H1 (cell line): ENCODE measurements around the gene PCDH9.

Experiments used
- CBX5 ChIP-seq: fragments of 300-800, 300-1000 bp; sonication (generic); IDR thresholded peaks from 2 replicates; pipeline ENCODE4 v1.7.1; 2016; ENCODE audit warnings: antibody characterized with exemption, low read length, low read depth
- CHD1 ChIP-seq: IDR thresholded peaks from 2 replicates; pipeline ENCODE4 v1.6.1; 2012; ENCODE audit warnings: low read depth, low read length, improper control_type of control experiment
- GABPA ChIP-seq: IDR thresholded peaks from 2 replicates; pipeline ENCODE4 v1.6.1; 2011; ENCODE audit warnings: mild to moderate bottlenecking, low read length, moderate library complexity, borderline replicate concordance; ENCODE audit not compliant: insufficient read depth
- NRF1 ChIP-seq: IDR thresholded peaks from 2 replicates; pipeline ENCODE4 v1.6.1; 2011; ENCODE audit warnings: mild to moderate bottlenecking, low read depth, low read length, improper control_type of control experiment
- POLR2A ChIP-seq, 2 experiments: IDR thresholded peaks; 1 replicate in 1 of 2; 2 replicates in 1 of 2; pipeline ENCODE4 v1.6.1; 2011; ENCODE audit warnings: low read depth in 2 of 2, low read length in 2 of 2, mild to moderate bottlenecking in 2 of 2; ENCODE audit errors: control extremely low read depth in 1 of 2
- TF ChIP-seq, protein P1 (sequence below), 3 experiments: IDR thresholded peaks; 1 replicate in 2 of 3; 2 replicates in 1 of 3; pipeline versions ENCODE4 v1.5.1 to v1.6.1; 2011; ENCODE audit warnings: low read length in 3 of 3, mild to moderate bottlenecking in 3 of 3, inconsistent platforms in 2 of 3, low read depth in 1 of 3, moderate library complexity in 1 of 3; ENCODE audit not compliant: insufficient read depth in 1 of 3; ENCODE audit errors: control extremely low read depth in 1 of 3
- TF ChIP-seq, protein P2 (sequence below): IDR thresholded peaks from 2 replicates; pipeline ENCODE4 v1.6.1; 2012; ENCODE audit warnings: inconsistent platforms

DNA sequence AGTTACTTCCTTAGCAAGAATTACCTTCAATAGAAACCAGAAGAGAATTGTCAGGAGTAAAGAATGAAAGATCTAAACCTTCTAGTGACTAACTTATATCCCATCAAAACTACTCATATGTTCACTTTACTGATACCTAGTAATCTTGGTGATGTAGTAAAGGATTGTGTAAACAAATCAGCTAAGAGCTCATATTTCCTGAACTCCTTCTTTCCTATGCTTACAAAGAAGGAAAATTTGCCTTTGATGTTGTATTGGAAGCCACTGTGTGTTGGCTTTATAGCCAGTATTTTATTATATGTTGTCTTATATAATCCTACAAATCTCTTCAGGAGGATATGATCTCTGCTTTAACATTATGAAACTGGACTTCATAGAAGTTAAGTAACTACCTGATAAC is 671.0 kb downstream of the PCDH9 start:
- TF ChIP-seq, protein P1, sequence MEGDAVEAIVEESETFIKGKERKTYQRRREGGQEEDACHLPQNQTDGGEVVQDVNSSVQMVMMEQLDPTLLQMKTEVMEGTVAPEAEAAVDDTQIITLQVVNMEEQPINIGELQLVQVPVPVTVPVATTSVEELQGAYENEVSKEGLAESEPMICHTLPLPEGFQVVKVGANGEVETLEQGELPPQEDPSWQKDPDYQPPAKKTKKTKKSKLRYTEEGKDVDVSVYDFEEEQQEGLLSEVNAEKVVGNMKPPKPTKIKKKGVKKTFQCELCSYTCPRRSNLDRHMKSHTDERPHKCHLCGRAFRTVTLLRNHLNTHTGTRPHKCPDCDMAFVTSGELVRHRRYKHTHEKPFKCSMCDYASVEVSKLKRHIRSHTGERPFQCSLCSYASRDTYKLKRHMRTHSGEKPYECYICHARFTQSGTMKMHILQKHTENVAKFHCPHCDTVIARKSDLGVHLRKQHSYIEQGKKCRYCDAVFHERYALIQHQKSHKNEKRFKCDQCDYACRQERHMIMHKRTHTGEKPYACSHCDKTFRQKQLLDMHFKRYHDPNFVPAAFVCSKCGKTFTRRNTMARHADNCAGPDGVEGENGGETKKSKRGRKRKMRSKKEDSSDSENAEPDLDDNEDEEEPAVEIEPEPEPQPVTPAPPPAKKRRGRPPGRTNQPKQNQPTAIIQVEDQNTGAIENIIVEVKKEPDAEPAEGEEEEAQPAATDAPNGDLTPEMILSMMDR (IDR thresholded peaks at IDR 0.05; ENCODE audit: control extremely low read depth in 1 of 3, insufficient read depth in 1 of 3, low read depth in 1 of 3, low read length in 3 of 3): no peak
- TF ChIP-seq GABPA (no peak), POLR2A (IDR thresholded peaks at IDR 0.05; ENCODE audit: control extremely low read depth in 1 of 2, low read depth in 2 of 2, low read length in 2 of 2) (no peak), NRF1 (no peak), CBX5 (no peak), CHD1 (no peak)
- TF ChIP-seq, protein P2, sequence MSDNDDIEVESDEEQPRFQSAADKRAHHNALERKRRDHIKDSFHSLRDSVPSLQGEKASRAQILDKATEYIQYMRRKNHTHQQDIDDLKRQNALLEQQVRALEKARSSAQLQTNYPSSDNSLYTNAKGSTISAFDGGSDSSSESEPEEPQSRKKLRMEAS: no peak
